Right cardiac atrium (tissue), 5 donors: ENCODE results near the gene CCL7. TPM values are rescaled to one million over a fixed set of nuclear protein-coding genes. Genes with fewer than 3 reads are reported as not detected.

Experiments
- ATAC-seq, 2 donors: fragments of 200-7000 bp; cut with Tn5 transposase; one replicate each; pipeline versions ENCODE4 v1.8.0 to v1.9.1; 2020; ENCODE audit warnings: moderate library complexity in 2 of 2, mild to moderate bottlenecking in 1 of 2
- DNase-seq, 3 donors: peaks; one replicate each; pipeline ENCODE4 v3.0.0-alpha.2; 2020
- H3K27ac ChIP-seq: one replicate; pipeline ENCODE4 v1.5.1; 2013; ENCODE audit warnings: mild to moderate bottlenecking, low read length, control low read depth, moderate library complexity
- H3K27me3 ChIP-seq: one replicate; pipeline ENCODE4 v1.6.1; 2013; ENCODE audit not compliant: control insufficient read depth, insufficient read depth
- H3K4me1 ChIP-seq: one replicate; pipeline ENCODE4 v1.6.1; 2013; ENCODE audit warnings: low read length; ENCODE audit not compliant: control insufficient read depth, insufficient read depth
- H3K4me3 ChIP-seq: one replicate; pipeline ENCODE4 v1.5.1; 2013; ENCODE audit warnings: low read length, control low read depth
- H3K9me3 ChIP-seq: one replicate; pipeline ENCODE4 v1.6.1; 2013; ENCODE audit warnings: low read length; ENCODE audit not compliant: control insufficient read depth
- WGBS: extraction: QIAGEN DNeasy Blood & Tissue Kit; methylation state at CpG from one replicate; pipeline ENCODE4 v1.1.7; 2013; 5-methylcytosine and 5-hydroxymethylcytosine counted together
- intact Hi-C, 4 donors: fragments of 100-400 bp; cut with DNase I; formaldehyde crosslinking; loops; one replicate each; pipeline versions ENCODE4 v1.11.0 to v1.14.0; 2022 to 2023
- polyA plus RNA-seq: library from polyadenylated mRNA; stranded (reverse); fragments of 200-250 nt; gene quantifications from one replicate; pipeline ENCODE4 v1.2.3, GENCODE V29; 2013
- total RNA-seq, 4 donors: library from RNA; stranded (reverse); fragmentation: NEBNext Ultra II Directional; extraction: Animal tissue kit (Norgen Biotek cat#: 25700); gene quantifications; one replicate each; pipeline ENCODE4 v1.2.1, GENCODE V29; 2021
- donor health status: healthy with polysubstance abuse.
- donor health status: DM: no; HTN: yes; CAD: no.
- donor health status: DM: no; HTN: no; CAD: no.
- donor health status: DM: no; HTN: yes; CAD: no; lungs with severe emphysema.
- donor health status: DM: yes; HTN: yes; CAD: no.

The CCL7 gene
- total and polyA plus RNA-seq, 5 donors = not detected

DNA sequence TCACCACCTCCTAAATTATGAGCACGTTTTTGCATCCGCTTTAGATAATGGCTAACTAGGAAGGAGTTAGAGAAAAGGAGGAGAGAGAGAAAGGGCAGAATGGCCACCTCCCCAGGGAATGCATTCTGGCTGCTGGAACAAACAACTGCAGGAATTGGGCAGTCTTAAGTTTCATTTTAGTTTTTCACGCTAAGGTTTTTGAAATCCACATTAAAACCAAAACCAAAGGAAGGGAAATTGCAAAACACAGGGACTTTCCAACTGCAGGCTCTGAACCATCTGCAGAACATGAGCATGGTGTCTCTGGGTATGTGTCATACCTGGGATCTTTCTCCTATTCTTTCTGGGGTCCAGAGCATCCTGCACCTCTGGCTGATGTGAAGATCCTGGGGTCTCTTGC lies 37.1 kb downstream of the CCL7 start:
- H3K4me1 ChIP-seq = peaks cover 2% of the 10 kb centered on the region
- H3K9me3 ChIP-seq = no peaks in the 10 kb centered on the region
- intact Hi-C loops = loop anchor here (2.0 to 10.0 kb wide), 7 partner anchors 54 to 108 kb away; partner anchors contain the start of gene CCL1 (in 1 of the 4)
- H3K27me3 ChIP-seq = no peaks in the 10 kb centered on the region
- H3K27ac ChIP-seq = no peak overlapping the region
- H3K4me3 ChIP-seq = no peak overlapping the region
- peak; percentile 52 to 78 (median 71) for DNase-seq
- WGBS = 22% methylated on average over 3 of the region's 3 CpGs
- peak; percentile 44 to 53 for ATAC-seq

DNA sequence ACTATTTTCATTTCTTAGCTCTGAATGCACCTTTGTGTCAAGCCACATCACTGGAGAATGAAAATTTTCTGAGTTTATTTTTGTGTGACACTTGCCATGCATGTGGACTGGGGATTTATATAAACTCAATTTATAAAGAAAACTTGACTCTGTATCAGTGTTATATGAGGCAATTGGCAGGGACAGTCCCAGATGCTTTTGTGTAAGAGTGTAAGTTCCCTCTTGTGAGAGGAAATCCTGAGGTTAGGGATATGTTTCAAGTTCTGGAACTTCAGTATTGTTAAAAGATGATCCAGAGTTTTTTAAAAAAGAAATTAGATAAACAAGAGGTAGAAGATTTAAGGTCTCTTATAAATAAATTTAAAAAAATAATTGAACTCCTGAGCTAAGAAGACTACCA lies 38.4 kb downstream of the CCL7 start:
- Histone ChIP-seq H3K4me1 (peaks cover 2% of the 10 kb centered on the region), H3K9me3 (no peaks in the 10 kb centered on the region), H3K27me3 (no peaks in the 10 kb centered on the region), H3K27ac (no peak overlapping the region), H3K4me3 (no peak overlapping the region)
- ATAC-seq (no peak), DNase-seq (no peak)
- intact Hi-C loops = loop anchor here in 3 of 4 donors (5.0 to 10.0 kb wide), 4 partner anchors 56 to 106 kb away; partner anchors contain the start of gene CCL1 (in 1 of the 3)

DNA sequence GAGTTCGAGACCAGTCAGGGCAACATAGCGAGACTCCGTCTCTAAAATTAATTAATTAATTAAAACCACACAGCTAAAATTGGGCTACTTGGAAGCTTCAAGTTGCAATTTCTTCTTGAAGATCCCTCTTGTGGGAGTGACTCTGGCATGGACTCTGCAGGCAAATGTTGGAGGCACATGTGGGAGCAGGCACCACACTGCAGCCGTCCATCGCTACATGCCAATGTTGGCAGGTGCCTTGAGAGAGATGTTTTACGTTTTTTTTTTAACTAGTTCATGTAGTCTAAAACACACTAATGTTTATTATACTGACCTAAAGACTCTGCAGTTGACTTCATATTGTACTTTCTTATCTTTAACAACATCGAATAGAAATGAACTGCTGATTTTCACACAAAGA lies 41.3 kb downstream of the CCL7 start:
- DNase-seq (no peak), ATAC-seq (no peak)
- Histone ChIP-seq H3K27me3 (no peaks in the 10 kb centered on the region), H3K9me3 (no peaks in the 10 kb centered on the region), H3K27ac (no peak overlapping the region), H3K4me3 (no peak overlapping the region), H3K4me1 (peaks cover 2% of the 10 kb centered on the region)
- intact Hi-C loops = no loop called here
- WGBS = 83% methylated on average over 7 of the region's 7 CpGs

DNA sequence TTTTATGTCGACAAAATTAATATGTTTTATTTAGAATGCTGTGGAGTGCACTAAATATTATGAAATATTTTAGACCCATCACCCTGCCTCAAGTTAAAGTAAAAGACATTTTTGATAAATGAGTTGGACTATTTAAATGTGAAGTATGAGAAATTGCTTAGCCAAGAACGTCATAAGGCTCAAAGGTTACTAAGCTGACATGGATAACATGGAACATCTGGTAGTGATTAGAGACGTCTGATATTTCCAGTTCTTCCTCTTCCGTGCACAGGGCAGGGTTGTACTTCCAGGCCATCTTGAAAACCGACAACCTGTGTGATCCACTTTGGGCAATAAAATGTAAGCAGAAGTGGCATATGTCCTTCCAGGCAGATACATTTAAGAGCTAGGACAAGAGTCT lies 42.1 kb downstream of the CCL7 start:
- peak; percentile 75 to 85 for ATAC-seq
- intact Hi-C loops = no loop called here

DNA sequence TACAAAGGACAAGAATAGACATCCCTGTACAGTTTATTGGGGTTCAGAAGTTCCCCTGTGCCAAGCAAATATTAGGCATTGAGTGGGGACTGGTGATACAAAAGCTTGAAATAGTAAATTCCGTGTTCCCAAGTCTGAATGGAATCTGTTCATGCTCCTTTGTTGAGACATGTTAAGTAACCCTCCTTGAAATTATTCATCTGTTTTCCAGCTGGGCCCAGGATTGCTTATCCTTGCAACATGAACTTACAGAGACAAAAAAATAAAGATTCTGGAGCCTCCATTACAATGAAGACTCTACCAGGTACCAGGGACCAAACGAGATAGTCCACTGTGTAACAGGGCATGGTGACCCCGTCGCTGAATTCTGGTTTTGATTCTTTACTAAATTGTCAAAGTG lies 43.1 kb downstream of the CCL7 start:
- no peaks in the 10 kb centered on the region for H3K9me3 ChIP-seq
- H3K4me1 ChIP-seq = no peaks in the 10 kb centered on the region
- H3K27ac ChIP-seq = no peak overlapping the region
- DNase-seq (no peak), ATAC-seq (peak in 1 of 2 donors; percentile 62)
- no peaks in the 10 kb centered on the region for H3K27me3 ChIP-seq
- 88% methylated on average over 4 of the region's 4 CpGs for WGBS
- intact Hi-C loops = no loop called here
- H3K4me3 ChIP-seq = no peak overlapping the region

More for the DNA sequence above, 42.1 kb downstream of the CCL7 start:
- DNase-seq = no peak
- H3K27ac ChIP-seq = peak overlapping the region; percentile 14
- 37% methylated on average over 5 of the region's 5 CpGs for WGBS
- no peaks in the 10 kb centered on the region for H3K27me3 ChIP-seq
- no peak overlapping the region for H3K4me3 ChIP-seq
- peaks cover 2% of the 10 kb centered on the region for H3K4me1 ChIP-seq
- H3K9me3 ChIP-seq = no peaks in the 10 kb centered on the region

DNA sequence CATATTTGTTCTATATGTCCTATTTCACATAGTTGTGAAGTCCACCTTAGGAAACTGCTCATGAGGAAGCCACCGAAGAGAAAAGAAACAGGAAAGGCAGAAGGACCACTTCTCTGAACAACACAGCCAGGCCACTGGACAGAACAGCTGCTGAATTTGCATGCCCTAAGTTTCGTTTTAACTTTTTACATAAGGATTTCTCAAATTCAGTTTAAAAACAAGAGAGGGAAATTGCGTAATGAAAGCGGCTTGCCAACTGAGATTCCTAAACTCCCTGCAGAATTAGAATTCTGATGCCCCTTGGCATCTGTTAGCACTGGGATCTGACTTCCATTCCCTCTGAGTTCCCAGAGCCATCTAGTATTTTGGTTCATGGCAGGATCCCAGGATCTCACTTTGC lies 44.3 kb downstream of the CCL7 start:
- intact Hi-C loops = no loop called here
- DNase-seq = peak in 1 of 3 donors; percentile 67
- Histone ChIP-seq H3K9me3 (no peaks in the 10 kb centered on the region), H3K27ac (peak overlapping the region; percentile 66), H3K4me1 (peaks cover under 1% of the 10 kb centered on the region), H3K27me3 (no peaks in the 10 kb centered on the region), H3K4me3 (no peak overlapping the region)
- 33% methylated on average over 4 of the region's 4 CpGs for WGBS
- ATAC-seq = peak; percentile 73 to 84

DNA sequence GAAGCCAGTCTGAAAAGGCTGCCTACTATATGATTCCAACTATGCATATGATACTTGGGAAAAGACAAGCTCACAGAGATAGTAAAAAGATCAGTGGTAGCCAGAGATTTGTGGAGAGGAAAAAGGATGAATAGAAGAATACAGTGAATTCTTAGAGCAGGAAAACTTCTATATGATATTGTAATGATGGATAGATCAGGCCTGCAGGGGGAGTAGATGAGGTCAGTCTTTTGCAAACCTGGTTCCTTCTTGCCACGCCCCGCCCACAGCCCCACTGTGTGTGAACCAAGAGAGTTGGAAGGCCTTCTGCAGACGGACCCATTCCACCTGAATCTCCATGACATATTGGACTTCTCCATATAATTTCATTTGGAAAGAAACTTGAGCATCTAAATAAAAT lies 48.5 kb downstream of the CCL7 start:
- intact Hi-C loops = no loop called here
- peak; percentile 25 to 58 (median 54) for DNase-seq
- no peak for ATAC-seq
- H3K27ac ChIP-seq = no peak overlapping the region
- H3K4me1 ChIP-seq = peaks cover 6% of the 10 kb centered on the region
- H3K4me3 ChIP-seq = no peak overlapping the region
- 83% methylated on average over 3 of the region's 3 CpGs for WGBS
- H3K27me3 ChIP-seq = no peaks in the 10 kb centered on the region
- H3K9me3 ChIP-seq = no peaks in the 10 kb centered on the region

DNA sequence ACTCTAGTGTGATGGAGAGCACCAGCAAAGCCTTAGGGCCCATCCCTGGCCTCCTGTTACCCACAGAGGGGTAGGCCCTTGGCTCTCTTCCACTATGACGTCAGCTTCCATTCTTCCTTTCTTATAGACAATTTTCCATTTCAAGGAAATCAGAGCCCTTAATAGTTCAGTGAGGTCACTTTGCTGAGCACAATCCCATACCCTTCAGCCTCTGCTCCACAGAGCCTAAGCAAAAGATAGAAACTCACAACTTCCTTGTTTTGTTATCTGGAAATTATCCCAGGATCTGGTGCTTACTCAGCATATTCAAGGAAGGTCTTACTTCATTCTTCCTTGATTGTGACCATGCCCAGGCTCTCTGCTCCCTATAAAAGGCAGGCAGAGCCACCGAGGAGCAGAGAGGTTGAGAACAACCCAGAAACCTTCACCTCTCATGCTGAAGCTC lies 49.0 kb downstream of the CCL7 start, which contains the start of gene CCL8:
CCL8 (plus strand) TSS at position 397 of the 445 bp plus-strand sequence. CDS start 67 bp downstream, outside the sequence.
- 37% methylated on average over 2 of the region's 2 CpGs for WGBS
- peak within 1 kb of the TSS; percentile 41 for H3K27ac ChIP-seq
- H3K9me3 ChIP-seq = no peaks in the 10 kb centered on the region
- peak in 1 of 2 donors; percentile 49 for ATAC-seq
- H3K4me3 ChIP-seq = no peak within 1 kb of the TSS
- intact Hi-C loops = no loop called here
- no peak for DNase-seq
- H3K4me1 ChIP-seq = peaks cover 6% of the 10 kb centered on the region
- no peaks in the 10 kb centered on the region for H3K27me3 ChIP-seq

Other genes starting within 250 kb of the CCL7 start
- gene CCL2, start 14.9 kb upstream of the CCL7 start, total RNA-seq = 100 to 1,000 TPM in 1 of 4 donors, 10 to 100 TPM in 3; 24.7 to 211 (median 51.7) TPM
- gene CCL2, start 14.9 kb upstream of the CCL7 start, polyA plus RNA-seq = 93.8 TPM
- gene CCL11, start 15.5 kb downstream of the CCL7 start, total RNA-seq = 1 to 10 TPM in 1 of 4 donors, under 1 TPM in 3; 0.21 to 5.5 (median 0.82) TPM
- gene CCL11, start 15.5 kb downstream of the CCL7 start, polyA plus RNA-seq = 0.36 TPM
- gene CCL8, start 49.2 kb downstream of the CCL7 start, total RNA-seq = under 1 TPM in 3 of 4 donors, not detected in 1; 0.17 to 0.84 (median 0.24) TPM
- 0.34 TPM for gene CCL8, start 49.2 kb downstream of the CCL7 start, polyA plus RNA-seq
- gene CCL13, start 86.3 kb downstream of the CCL7 start, total RNA-seq = 1 to 10 TPM in 2 of 4 donors, under 1 TPM in 2; 0.40 to 4.3 (median 0.84) TPM
- gene CCL13, start 86.3 kb downstream of the CCL7 start, polyA plus RNA-seq = 2.0 TPM
- gene CCL1, start 93.0 kb downstream of the CCL7 start, total RNA-seq = not detected
- gene CCL1, start 93.0 kb downstream of the CCL7 start, polyA plus RNA-seq = not detected